GM12878 (cell line): ENCODE data around the gene CTNNA2.

Source experiments
- JUND ChIP-seq: IDR thresholded peaks from 2 replicates; pipeline ENCODE4 v1.6.1; 2012; ENCODE audit warnings: low read depth, mild to moderate bottlenecking, low read length, improper control_type of control experiment, moderate library complexity
- MYC ChIP-seq: IDR thresholded peaks from 2 replicates; pipeline ENCODE4 v1.6.1; 2011; ENCODE audit warnings: mild to moderate bottlenecking, low read length, moderate library complexity, inconsistent platforms; ENCODE audit not compliant: insufficient read depth, insufficient replicate concordance, insufficient read length, severe bottlenecking

DNA sequence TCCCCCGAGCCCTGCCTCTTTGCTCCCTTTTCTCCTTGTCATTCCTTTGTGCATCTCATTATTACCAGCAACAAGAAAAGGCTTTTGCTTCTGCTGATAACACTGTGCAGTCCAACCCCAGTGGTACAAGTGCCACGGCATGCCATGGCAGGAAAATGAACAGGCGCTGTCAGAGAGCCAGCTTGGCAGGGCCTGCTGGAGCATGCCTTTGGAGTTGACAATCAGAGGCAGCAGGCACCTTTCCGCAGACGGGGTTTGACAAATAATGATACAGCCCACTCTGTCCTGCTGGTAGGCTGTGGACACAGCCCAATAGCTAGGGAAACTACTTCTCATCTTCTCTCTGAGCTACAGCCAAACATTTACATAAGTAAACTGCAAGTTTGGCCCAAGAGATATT, 1035.6 kb downstream of the CTNNA2 start:
- no peak for TF ChIP-seq JUND
- no peak for TF ChIP-seq MYC
